Mesenteric fat pad (tissue), 1 donor: ENCODE measurements around the gene AEBP1. TPM values are rescaled to one million over a fixed set of nuclear protein-coding genes. Genes with fewer than 3 reads are reported as not detected.

Experiments used
- DNase-seq: peaks from one replicate; pipeline ENCODE4 v3.0.0-alpha.2; 2020; ENCODE audit warnings: low spot score
- total RNA-seq: library from RNA; stranded (reverse); fragmentation: NEBNext Ultra II Directional; extraction: Animal tissue kit (Norgen Biotek cat#: 25700); gene quantifications from one replicate; pipeline ENCODE4 v1.2.1, GENCODE V29; 2021
- donor health status: DM: yes; HTN: yes; CAD: no.

AEBP1 gene
- total RNA-seq, 1 donor from 2014 or later, result 267 TPM

DNA sequence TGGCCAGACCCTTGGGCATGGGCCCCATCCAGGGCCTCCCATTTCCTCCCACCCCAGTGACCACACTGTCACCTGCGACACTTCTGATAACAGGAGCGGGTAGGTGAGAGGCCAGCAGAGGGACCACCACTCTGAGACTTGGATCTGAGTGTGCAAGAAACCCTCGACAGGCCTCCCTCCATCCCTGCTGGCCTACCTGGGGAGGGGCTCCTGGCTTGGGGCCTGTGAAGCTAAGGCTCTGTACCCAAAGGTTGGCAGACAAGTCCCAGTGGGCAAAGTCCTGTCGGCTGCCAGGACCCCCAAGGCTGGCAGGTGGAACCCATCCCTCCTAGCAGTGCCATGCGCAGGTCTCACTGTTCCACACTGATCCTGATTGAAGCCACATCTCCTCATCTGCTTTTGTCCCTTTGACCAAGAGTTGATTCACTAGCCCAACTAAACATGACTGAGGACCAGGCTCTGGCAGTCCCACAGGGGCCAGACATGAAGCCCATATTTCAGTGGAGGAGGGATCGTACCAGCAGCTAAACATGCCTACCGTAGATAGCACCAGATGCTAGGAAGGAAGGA, 37.6 kb upstream of the AEBP1 start:
- DNase-seq, result peak; percentile 86

DNA sequence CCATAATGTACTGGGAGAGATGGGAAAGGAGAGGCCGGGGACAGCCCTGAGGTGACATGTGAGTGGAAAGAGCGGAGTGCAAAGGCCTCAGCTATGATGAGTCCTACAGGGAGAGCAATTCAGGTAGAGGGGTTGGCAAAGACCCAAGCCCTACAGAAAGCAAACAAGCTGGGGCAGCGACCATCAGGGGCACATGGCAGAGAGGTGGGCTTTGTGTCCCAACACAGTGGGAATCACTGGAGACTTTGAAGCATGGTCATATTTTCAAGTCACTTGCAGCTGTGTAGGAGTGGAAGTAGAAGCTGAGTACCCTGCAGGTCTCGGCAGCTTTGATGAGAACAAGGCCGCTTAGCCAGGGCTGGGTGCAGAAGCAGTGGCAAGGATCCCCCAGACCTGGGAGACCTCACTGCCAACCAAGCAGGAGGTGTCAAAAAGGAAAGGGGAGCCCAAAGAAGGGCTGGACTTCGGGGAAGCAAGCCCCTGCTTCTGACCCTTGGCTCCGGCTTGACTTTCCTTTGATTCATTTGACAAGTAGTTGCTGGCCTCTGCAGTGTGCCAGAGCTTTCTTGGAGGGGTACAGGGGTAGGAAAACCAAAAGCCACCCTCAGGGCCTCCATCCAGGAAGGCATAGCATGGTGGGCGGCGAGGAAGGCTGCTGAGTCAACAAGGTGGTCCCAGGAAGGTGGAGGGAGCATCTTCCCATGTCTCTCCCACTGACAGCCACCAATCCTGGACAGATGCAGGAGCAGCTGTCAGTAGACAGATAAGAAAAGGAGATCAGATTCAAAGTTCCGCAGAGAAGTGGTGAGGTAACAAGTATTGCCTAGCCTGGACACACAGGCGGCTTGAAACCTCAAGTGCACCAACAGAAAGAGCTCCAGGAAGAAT, 36.8 kb upstream of the AEBP1 start:
- DNase-seq, result peak; percentile 82

DNA sequence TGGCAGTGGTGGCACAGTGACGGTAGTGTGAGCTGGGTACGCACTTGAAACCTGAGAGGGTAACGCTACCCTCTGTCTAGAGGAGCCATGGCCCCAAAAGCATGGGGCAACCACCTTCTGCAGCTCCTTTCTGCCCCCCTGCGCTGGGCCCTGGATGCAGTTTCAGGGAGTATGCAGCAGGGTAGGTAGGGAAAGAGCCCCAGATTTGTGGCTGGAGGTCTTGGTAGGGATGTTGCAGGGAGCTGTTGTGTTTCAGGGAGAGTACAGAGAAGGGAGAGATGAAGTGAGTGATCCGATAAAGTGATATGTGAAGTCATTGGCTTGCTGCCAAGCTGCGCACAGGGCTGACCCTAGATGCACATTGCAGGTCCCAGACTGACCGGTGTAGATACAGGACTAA, 36.1 kb upstream of the AEBP1 start:
- DNase-seq, result no peak

DNA sequence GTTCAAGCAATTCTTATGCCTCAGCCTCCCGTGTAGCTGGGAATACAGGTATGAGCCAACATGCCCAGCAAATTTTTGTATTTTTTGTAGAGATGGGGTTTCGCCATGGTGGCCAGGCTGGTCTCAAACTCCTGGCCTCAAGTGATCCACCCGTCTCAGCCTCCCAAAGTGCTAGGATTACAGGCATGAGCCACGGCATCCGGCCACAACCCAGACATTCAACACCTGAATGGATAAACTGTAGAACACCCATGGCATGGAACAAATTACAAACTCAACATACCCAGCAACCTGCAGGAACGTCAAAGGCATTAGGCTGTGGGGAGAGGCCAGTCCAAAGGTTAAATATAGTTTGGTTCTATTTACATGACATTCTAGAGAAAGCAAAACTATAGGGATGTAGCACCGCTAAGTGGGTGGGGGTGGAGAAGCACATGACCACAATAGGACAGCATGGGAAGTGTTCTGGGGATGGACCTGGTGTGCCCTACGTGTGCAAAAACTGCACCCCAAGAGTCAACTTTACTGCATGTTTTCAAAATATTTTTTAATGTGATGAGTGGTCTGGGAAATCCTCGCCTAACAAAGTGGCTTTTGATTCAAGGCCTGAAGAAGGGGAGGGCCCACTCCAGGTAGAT, 32.3 kb upstream of the AEBP1 start:
- no peak for DNase-seq

DNA sequence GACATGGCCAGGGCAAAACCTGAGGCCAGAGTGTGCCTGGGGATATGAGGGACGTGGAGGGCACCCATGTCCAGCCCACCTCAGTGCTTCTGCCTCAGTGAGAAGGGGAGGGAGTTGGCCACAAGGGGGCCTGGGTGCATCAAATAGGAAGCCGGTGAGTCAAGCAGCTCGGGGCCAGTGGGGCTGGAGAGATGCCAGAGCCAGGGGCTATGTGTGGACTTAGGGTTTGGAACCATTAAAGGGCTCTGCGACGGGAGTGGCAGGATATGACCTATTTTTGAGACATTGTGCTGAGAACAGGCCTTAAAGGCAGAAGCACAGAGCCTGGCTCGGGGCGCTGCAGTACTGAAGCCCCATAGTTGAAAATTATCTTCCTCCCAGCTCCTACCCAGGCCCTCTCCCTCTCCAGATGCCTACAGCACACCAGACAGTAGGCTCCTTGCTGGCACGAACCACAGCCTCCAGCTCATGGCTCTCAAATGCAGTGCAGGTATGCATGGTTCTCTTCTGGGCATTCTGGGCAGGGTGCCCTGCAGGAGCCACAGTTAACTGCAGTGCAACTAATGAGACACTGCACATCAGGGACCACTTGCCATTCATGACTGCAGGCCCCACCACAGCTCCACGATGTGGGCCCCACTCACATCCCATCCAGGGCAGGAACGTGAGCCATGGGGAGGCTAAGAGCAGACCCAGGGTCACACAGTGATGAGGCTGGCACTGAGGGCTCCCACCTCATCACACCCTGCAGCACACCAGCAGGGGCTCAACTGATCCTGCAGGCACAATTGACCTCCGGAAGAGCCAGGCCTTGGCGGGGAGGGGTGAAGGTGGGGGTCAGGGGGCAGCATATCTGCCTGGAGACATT, 31.5 kb upstream of the AEBP1 start:
- no peak for DNase-seq

DNA sequence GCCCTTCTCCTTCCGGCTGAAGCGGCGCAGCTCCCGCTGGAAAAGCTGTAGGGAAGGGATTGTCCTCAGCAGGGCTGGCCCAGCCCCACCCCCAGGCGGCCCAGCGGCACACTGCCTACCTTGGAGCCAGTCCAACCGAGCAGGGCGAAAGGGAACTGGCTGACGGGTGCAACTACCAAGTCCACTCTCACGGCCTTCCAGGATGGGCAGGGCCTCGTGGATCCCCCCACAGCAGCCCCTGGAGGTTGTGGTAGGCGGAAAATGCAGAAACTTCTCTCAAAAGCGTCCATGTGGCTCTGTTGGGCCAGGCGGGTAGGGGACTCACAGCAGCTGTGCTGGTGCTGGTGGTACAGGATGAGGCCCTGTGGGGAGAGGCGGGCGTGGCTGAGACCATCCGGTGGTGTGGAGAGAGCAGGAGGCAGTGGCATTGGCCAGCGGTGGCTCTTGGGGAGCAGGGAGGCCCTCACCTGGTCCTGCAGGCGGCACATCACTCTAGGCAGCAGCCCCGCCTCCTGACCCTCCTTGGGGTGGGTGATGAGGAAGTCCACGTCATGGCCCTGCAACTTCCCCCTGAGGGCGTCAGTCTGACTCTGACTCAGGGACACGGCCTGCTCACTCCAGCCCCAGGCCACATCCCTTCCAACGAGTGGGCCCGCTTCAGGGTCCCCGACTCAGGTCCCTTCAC, 30.3 kb upstream of the AEBP1 start:
- DNase-seq, result no peak

DNA sequence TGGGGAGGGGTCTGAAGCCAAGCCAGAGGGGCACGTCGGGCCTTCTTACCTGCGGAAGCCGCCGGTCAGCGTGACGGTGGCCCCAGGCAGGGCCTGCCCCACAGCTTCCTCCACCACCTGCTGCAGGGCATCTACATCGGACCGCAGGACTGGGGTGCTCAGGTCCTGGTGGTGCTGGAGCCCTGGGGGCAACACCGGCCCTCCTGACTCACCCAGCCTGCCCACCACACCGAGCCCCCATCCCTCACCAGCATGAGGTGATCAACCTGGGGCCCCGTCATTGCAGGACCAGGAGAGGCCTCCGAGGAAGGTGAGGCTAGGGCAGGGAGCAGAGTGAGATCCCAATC, 29.8 kb upstream of the AEBP1 start:
- DNase-seq, result no peak

DNA sequence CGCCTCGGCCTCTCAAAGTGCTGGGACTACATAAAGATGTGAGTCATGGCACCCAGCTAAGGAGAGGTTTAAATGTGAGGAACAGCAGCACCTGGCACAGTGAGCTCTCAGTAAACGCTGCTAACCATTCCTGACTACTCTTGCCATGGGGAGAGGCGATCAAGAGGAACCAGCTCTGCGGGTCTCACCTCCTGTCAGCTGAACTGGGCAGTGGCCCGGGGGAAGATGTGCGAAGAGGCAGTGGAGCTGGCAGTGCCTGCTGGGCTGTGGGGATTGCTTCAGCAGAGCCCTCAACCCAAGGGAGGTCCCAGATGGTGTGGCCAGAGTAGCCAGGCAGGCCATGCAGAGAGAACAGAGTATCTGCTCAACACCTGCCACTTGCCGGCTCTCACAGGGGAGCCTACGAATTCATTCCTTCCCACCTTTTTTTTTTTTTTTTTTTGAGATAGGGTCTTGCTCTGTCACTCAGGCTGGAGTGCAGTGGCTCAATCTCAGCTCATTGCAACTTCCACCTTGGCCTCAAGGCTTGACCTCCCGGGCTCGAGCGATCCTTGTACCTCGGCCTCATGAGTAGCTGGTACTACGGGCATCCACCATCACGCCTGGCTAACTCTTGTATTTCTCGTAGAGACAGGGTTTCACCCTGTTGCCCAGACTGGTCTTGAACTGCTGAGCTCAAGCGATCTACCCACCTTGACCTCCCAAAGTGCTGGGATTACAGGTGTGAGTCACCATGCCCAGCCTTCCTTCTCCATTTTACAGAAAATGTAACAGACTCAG, 28.7 kb upstream of the AEBP1 start:
- no peak for DNase-seq

DNA sequence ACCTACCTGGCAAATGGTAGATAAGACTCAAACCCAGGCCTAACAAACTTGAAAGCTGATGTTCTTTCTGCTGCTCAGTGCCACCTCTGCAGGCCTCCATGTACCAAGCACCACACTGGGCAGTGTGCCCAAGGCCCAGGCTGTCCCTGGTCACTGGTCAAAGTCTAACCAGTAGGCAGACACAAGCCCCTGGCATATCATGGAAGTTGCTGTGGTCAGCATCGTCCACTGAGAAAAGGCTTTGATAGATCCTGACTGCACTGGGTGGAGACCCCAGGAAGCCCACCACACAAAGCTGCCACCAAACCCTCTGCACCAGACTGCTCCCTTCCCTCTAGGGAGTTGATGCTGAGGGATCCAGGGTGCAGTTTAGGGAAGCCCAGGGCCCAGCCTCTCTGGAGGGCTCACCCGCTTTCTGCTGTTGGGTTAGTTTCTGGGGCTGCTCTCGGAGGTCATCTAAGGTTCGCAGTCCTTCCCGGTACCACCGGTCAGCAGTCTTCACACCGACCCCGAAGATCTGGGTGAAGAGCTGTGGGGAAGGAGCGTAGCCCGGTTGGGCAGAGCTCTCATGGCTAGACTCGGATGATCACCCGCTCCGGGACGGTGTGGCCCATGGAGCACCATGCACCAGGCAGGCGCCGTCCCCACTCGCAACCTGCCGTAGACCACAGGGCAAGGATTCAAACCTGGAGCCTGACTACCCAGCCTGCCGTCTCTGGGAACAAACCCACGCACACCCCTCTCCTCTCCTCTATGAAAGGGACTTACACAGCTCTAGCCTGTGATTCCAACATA, 27.8 kb upstream of the AEBP1 start:
- no peak for DNase-seq

DNA sequence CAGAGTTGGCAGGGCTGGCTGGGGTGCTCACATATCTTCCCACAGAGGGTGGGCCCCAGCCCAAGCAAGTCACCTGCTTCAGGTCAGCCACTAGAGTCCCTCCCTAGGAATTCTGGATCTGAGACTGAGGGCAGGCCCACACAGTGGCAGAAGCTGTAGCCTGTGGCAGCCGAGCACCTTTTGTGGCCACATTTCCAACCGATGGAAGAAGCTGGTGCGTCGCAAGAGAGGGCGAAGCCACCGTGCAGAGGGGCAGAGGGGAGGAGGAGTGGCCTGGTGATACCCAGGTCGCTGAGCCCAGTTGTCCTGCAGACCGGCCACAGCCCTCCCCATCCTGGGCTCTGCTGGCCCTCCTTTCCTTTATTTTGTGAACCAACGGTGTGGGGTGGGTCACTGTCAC, 27.1 kb upstream of the AEBP1 start:
- no peak for DNase-seq

DNA sequence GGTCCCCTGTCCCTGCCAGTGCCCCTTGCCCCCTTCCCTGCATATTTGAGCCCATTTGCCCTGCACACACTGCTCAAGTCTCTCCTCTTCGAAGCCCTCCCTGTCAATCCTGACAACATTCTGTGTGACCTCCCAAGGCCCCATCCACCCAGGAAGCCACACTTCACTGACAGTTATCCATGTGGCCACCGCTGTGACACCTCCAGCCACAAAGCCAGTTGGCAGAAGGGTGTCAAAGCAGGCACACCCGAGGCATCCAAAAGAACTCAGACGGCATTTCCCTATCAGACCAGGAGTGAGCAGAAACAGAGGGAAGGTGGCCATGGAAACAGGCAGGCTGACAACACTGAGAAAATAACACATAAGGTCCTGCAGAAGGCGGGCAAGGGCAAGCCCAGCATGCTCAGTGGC, 26.5 kb upstream of the AEBP1 start:
- DNase-seq, result no peak

DNA sequence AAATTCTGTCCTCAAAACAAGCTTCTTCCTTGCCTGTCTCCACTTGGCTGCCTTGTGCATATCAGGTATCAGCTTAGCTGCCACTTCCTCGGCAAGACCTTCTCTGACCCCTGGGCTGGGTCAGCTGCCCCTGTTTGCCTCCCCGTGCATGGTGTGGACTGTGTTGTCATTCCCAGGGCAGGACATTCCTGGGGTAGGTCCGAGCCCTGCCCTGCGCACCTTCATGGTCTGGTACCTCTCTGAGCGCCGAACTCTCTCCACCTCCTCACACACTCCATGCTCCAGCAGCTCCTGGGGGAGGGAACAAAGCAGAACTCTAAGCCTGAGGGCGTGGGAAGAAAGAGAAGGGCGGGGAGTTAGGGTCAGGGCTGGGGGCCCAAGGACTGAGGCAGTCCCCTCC, 25.6 kb upstream of the AEBP1 start:
- DNase-seq, result no peak

DNA sequence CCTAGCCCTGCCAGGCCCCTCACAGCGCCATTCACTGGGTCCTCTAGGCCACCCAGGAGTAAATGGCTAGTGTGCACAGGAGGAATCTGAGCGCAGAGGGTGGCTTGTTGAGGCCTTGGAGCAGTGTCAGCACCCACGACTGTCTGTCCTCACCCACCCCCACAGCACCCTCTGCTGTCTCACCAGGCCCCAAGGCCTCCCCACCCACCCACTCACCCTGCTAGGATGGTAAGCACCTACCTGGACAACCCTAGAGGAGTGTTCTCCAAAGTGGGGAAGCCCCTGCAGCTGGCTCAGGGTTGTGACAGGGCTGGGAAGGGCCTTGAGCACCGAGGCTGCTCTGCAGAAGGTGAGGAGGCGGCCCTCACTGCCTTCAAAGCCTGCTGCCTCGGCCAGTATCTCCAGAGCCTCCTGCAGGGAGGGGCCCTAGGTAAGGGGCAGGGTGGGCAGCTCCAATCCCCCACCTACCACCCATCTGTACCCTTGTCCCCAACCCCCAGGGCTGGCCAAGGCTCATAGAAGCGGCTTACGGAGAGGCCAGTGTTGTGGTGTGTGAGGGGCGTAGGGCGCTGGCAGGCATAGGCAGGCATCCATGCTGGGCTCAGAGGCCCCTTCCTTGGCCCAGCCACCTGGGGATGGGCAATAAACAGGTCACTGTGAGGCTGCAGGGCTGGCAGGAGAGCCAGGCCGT, 24.7 kb upstream of the AEBP1 start:
- DNase-seq, result no peak

DNA sequence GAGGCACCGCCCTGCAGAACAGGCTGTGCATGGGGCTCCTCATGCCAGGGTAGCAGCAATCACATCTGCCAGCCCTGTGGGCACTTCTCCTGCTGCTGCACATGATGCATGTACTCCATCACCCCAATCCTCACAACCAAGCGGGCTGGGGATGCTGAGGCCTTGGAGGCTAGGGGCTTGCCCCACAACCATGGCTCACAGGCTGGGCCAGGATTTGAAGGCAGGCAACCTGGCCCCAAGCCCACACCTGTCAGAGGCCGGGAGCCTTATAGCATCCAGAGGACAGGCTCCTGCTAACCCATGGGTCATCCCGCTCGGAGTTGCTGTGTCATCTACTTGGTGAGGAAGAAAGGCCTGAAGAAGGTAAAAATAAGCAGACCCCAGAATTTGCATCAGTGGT, 24.0 kb upstream of the AEBP1 start:
- no peak for DNase-seq

DNA sequence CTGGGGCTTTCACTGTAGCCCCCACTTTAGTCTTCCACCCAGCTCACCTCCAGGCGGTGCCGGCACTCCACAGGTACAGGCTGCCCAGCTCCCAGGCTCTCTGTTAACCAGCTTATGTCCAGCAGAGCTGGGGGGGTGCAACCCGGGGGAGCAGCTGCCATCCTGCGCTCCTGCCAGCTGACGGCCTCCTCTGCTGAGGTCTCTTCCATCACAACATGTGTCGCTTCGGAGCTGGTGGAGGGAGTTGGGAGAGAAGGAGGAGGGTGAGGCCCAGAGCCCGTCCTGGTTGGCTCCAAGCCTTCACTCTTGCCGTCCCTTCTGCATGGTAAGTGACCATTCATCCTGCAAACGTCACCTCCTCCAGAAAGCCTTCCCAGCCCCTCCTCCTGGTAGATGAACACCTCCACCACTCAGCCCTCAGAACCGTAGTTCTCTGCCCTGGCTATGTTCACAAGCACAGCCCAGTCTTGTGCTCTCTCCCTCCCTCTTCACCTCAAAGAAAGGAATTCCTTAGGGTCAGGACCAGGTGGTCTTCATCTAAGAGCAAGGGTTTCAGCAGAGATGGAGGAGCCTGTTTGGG, 23.4 kb upstream of the AEBP1 start:
- DNase-seq, result no peak

DNA sequence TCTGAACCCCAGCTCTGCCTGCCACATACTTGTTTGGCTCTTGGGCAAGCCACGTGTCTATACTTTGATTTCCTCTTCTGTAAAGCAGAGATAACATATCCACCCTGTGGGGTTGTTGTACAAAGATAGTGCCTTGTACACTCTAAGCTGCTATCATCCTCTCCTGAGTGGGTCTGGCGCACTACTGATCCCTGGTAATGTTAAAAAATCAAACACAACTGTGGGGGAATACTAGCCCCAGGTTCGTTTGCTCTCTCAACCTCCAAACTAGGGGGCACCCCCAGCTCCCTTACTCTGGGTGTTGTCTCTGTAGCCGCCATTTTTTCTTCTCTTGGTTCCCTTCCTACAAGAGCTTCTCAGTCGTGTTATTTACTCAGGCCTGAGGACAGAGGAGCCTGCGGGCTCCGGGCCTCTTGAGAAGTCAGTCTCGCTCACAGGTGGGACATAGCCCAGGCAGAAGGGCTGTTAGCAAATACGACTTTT, 22.8 kb upstream of the AEBP1 start:
- DNase-seq, result no peak

DNA sequence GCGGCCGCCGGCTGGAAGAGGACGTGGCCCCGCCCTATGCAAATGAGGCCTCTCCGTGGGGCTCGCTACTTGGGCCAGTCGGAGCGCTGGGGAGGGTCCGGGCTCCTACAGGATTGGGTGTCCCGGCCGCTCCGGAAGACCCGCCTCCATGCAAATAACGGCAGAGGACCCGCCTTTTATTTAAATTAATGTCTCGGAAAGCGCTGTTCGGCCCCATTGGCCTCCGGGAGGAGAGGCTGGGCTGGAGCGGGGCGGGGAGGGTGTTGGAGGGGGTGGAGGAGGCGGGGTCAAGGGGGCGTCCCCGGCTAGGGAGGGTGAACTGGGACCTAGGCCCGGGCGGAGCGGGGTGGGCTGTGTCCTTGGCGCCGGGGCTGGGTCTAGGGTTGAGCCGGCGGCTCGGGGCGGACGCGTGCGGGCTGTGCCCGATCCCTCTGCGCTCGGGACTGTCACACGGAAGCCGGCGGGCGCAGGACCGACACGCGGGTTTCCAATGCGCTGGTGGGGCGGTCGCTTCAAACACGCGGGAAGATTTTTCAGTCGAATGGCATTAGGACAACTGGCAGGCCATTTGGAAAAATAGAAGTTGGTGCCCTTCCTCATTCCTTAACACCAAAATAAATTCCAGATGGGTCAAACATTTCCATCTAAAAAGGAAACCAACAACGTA, 21.5 kb upstream of the AEBP1 start:
- peak; percentile 98 for DNase-seq

DNA sequence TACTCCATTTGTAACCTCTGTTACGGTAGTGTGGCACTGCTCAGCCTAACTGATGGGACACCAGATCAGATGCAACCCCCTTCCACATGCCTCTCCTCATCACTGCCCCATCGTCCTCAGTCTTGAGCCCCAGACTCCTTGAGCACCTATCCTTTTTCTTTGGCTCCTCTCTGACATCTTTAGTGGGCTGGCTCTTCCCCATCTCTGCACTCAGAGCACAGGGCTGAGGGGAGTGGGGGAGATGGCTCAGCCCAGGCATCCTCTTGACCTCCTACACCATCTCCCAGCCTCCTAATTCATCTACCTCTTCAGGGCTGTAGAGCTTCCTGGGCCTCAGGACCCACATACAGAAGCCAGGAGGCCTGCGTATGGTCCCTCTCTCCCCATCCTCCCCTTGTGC, 20.3 kb upstream of the AEBP1 start:
- DNase-seq, result no peak
